Raji (cell line): Measurements from ENCODE around the gene MIA.

ENCODE experiments used
- POLR2A ChIP-seq: IDR thresholded peaks from 2 replicates; pipeline ENCODE4 v1.6.1; 2011; ENCODE audit warnings: low read depth, low read length, control low read depth; ENCODE audit not compliant: insufficient read depth

MIA gene

DNA sequence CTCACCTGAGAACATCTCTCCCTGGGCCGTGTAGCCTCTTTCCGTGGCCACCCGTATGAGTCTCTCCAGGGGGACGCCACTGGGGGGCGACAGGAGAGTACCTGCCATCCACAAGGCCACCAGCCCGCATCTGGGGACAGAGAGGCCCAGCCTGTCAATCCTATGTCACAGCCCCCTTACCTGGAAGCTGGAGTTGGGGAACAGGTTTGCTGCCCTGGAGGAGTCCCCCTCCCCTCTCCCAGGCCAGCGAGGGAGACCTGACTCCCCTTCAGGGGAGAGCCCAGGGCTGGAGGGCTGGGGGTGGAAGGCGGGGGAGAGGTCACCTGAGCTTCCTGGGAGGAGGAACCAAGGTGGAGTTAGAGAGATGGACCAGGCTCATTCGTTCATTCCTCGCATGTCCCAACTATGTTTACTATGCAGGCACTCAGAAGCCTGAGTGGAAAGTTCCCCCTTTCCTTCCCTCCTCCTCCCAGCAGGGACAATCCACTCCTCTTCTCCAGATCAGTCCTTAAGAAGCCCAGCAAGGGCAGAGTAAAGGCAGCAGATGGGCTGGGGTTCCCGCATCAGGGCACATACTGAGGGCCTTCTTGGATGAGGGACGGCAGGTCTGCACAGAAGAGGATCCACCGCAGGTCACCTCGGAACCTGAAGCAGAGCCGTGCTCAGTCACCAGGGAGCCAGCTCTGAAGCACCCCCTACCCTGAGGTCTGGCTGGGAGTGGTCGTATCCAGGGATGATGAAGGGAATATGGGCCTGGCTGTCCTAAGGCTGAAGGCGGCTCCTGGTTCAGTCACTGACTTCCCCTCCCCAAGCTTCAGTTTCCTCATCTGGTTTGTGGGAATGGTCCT lies 30.5 kb upstream of the MIA start:
- no peak for TF ChIP-seq POLR2A

DNA sequence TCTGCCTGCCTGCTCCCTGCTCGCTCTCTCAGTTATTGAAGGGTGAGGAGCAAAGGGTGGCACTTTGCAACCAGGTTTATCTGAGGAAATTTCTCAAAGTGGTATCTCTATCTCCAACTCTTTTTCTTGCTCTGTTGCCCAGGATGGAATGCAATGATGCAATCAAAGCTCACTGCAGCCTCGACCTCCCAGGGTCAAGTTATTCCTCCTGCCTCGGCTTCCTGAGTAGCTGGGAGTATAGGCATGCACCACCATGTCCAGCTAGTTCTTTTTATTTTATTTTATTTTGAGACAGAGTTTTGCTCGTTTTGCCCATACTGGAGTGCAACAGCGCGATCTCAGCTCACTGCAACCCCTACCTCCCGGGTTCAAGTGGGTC lies 29.9 kb upstream of the MIA start:
- TF ChIP-seq POLR2A = no peak

GRCh38 chr19:40747536-40747935 lies 27.8 kb upstream of the MIA start:
- no peak for TF ChIP-seq POLR2A

DNA sequence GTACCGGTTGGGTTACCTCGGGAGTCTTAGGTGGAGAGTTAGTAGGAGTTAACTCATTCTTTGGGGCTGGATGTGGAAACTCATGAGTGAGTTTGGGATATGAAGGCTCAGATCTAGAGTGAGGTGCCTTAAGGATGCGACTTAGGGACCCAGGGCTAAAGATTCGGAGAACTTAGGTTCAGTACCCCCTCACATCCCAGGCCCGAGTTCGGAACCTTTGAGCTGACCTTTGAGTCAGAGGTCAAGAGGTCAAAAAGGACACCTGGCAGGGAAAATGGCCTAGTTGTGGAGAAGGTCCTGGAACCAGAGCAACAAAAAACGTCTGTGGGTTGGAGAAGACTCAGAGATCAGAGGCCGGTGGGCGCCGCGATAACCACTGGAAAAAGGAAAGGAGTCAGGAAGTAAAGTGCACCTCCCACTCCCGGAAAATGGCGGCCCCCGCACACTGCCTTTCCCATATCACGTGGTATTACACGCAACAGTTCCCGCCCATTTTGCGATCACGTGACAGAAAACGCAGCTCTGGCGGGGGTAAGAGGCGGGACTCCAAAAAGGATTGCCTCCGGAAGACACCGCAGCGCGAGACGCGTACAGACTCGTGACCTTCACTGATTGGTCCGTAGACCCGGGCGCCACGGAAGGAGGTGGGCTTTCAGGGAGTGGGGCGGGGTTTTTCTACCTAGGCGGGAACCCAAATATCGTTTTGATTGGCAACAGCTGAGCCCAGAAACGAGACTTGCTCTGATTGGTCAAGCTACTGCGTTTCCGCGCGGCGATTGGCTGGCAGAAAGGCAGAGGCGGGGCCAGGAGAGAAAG lies 25.1 kb upstream of the MIA start, which contains the start of gene ACTMAP:
Gene ACTMAP, minus strand, starts transcription at position 420 of the 816 bp plus-strand sequence. CDS start 674 bp downstream, outside the sequence.
- peak; percentile 40; the same call in 1 of the 2 replicates for TF ChIP-seq POLR2A

- peak; percentile 58; the same call in 1 of the 2 replicates for TF ChIP-seq POLR2A
These were observed 24.3 kb upstream of the MIA start, which contains the start of gene SNRPA for GRCh38 chr19:40750874-40751537. Gene SNRPA, plus strand, starts transcription at chr19:40751203. Its CDS starts 206 bp downstream, at chr19:40751409.

DNA sequence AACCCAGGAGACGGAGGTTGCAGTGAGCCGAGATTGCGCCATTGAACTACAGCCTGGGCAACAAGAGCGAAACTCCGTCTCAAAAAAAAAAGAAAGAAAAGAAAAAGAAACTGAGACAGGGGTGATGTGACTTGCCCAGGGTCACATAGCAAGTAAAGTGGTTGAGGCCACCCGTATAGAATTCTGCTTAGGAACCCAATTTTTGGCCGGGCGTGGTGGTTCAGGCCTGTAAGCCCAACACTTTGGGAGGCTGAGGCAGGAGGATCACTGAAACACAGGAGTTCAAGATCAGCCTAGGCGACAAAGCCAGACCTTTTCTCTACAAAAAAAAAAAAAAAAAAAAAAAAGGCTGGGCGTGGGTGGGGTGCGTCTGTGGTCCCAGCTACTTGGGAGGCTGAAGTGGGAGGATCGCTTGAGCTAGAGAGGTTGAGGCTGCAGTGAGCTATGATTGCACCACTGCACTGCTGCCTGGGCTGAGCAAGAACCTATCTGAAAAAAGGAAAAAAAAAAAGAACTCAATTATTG lies 23.0 kb upstream of the MIA start:
- no peak for TF ChIP-seq POLR2A

- no peak for TF ChIP-seq POLR2A
These were observed 20.6 kb upstream of the MIA start for GRCh38 chr19:40754611-40755247.

GRCh38 chr19:40755248-40755624 lies 20.1 kb upstream of the MIA start:
- no peak for TF ChIP-seq POLR2A

GRCh38 chr19:40755791-40756190 lies 19.5 kb upstream of the MIA start:
- TF ChIP-seq POLR2A = no peak

DNA sequence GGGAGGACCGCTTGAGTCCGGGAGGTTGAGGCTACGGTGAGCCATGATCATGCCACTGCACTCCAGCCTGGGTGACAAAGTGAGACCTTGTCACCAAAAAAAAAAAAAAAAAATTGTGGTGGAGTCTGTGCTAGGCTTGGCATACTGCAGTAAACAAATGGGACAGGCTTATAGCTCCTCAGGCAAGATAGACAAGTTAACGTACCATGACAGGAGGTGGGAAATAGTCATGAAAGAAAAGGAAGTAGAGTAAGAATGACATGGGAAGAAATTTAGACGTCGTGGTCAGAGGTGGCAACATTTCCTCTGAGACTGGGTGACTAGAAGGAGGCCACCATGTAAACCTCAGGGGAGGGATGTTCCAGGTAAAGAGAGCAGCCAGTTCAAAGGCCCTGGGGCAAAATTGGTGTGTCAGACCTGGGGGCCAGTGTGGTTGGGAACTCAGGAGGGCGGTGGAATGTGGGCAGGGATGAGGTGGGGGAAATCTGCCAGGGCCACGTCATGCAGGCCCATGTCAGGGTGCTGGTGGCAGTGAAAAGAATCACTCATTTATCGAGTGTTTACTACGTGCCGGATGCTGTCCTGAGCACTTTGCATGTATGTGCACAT lies 18.7 kb upstream of the MIA start:
- TF ChIP-seq POLR2A = no peak

GRCh38 chr19:40758491-40758890 lies 16.8 kb upstream of the MIA start:
- TF ChIP-seq POLR2A = no peak

DNA sequence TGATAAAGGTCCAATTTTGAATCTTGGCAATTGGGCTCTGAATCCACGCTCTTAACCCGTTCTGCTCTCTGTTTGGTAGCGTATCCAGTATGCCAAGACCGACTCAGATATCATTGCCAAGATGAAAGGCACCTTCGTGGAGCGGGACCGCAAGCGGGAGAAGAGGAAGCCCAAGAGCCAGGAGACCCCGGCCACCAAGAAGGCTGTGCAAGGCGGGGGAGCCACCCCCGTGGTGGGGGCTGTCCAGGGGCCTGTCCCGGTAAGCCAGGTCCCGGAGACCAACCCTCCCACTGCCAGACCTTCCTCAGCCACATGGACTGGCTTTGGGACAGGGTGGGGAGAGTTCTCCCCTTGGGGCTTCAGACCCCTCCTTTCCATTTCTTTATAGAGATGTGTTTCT lies 16.0 kb upstream of the MIA start:
- no peak for TF ChIP-seq POLR2A

DNA sequence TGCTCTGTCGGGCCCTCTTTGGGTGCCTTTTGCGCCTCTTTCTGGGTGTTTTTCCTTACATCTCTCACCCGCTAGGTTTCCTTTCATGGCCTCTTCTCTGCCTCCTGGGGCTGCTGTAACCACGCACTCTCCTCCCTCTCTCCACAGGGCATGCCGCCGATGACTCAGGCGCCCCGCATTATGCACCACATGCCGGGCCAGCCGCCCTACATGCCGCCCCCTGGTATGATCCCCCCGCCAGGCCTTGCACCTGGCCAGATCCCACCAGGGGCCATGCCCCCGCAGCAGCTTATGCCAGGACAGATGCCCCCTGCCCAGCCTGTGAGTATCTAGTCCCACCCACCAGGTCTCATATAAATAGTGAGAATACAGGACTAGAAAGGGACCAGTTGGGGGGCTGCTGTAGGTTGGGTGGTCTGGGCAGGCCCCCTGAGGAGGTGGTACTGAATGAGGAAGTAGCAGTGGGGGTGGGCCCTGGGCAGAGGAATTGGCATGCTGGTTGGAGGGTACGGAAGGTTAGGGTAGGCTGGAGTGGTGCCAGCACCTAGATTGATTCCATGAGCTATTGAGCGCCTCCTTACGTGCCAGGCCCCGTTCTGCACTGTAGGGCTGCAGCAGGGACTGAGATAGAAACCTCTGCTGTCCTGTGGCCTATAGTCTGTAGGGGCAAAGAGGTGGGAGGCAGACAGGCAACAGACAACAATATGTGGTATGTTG lies 12.4 kb upstream of the MIA start:
- TF ChIP-seq POLR2A = no peak

GRCh38 chr19:40763526-40763925 lies 11.8 kb upstream of the MIA start:
- TF ChIP-seq POLR2A = no peak
